Mucosa of rectum (tissue), 2 donors: ENCODE measurements around the gene RAB43.
"Not testable (repeated sequence)": the region's sequence is repeated elsewhere in the genome, so short reads cannot be mapped to it uniquely, and the experiment has no call there.

Experiments used
- H3K27ac ChIP-seq, 2 donors: one replicate each; pipeline ENCODE4 v1.7.0; 2013; ENCODE audit warnings: inconsistent platforms in 2 of 2, low read depth in 2 of 2, low read length in 2 of 2
- H3K27me3 ChIP-seq, 2 donors: one replicate each; pipeline ENCODE4 v1.7.0; 2013; ENCODE audit warnings: low read length in 2 of 2; ENCODE audit not compliant: control insufficient read depth in 2 of 2, insufficient read depth in 2 of 2
- H3K36me3 ChIP-seq, 2 donors: one replicate each; pipeline ENCODE4 v1.7.0; 2013; ENCODE audit warnings: low read length in 2 of 2; ENCODE audit not compliant: control insufficient read depth in 2 of 2, insufficient read depth in 2 of 2
- H3K4me1 ChIP-seq, 2 donors: one replicate each; pipeline ENCODE4 v1.7.0; 2013; ENCODE audit warnings: low read length in 2 of 2, mild to moderate bottlenecking in 1 of 2; ENCODE audit not compliant: control insufficient read depth in 2 of 2, insufficient read depth in 2 of 2
- H3K4me3 ChIP-seq, 2 donors: one replicate each; pipeline ENCODE4 v1.7.0; 2013; ENCODE audit warnings: low read length in 2 of 2
- H3K9ac ChIP-seq, 2 donors: one replicate each; pipeline ENCODE4 v1.7.0; 2013; ENCODE audit warnings: low read length in 2 of 2, low read depth in 1 of 2, mild to moderate bottlenecking in 1 of 2
- H3K9me3 ChIP-seq, 2 donors: one replicate each; pipeline ENCODE4 v1.7.0; 2013; ENCODE audit warnings: low read length in 2 of 2; ENCODE audit not compliant: control insufficient read depth in 2 of 2
- donor health status: healthy.
- donor health status: Normal muscosa, but diverticular disease.

The RAB43 gene

GRCh38 chr3:129139911-129140310 is 18.3 kb upstream of the RAB43 start:
- Histone ChIP-seq H3K27ac (no peak overlapping the region), H3K9ac (no peak overlapping the region), H3K4me3 (no peak overlapping the region), H3K4me1 (peaks cover 0 to 2% of the 10 kb centered on the region in 2 donors), H3K36me3 (peaks cover 20 to 26% of the 10 kb centered on the region in 2 donors), H3K27me3 (no peaks in the 10 kb centered on the region), H3K9me3 (no peaks in the 10 kb centered on the region)

- H3K9ac ChIP-seq, H3K9me3 ChIP-seq, H3K27me3 ChIP-seq, H3K27ac ChIP-seq, H3K4me1 ChIP-seq, H3K4me3 ChIP-seq: not testable (repeated sequence)
- H3K36me3 ChIP-seq, result peaks cover 40 to 49% of the 10 kb centered on the region in 2 donors
These were observed 14.7 kb upstream of the RAB43 start for GRCh38 chr3:129136275-129136674.

- peaks cover 55 to 61% of the 10 kb centered on the region in 2 donors for H3K36me3 ChIP-seq
These were observed 10.7 kb upstream of the RAB43 start for GRCh38 chr3:129132097-129132866.

GRCh38 chr3:129131465-129132088 is 10.0 kb upstream of the RAB43 start:
- peaks cover 55 to 61% of the 10 kb centered on the region in 2 donors for H3K36me3 ChIP-seq
- no peak overlapping the region for H3K27ac ChIP-seq

More at GRCh38 chr3:129132097-129132866, 10.7 kb upstream of the RAB43 start:
- H3K27me3 ChIP-seq, result no peaks in the 10 kb centered on the region
- H3K4me1 ChIP-seq, result no peaks in the 10 kb centered on the region
- no peaks in the 10 kb centered on the region for H3K9me3 ChIP-seq
- H3K4me3 ChIP-seq, result no peak overlapping the region
- H3K27ac ChIP-seq, result no peak overlapping the region
- no peak overlapping the region for H3K9ac ChIP-seq

GRCh38 chr3:129130291-129130813 is 8.7 kb upstream of the RAB43 start:
- H3K36me3 ChIP-seq, result peaks cover 55 to 61% of the 10 kb centered on the region in 2 donors
- H3K4me1 ChIP-seq, result no peaks in the 10 kb centered on the region
- H3K9ac ChIP-seq, result no peak overlapping the region
- no peak overlapping the region for H3K27ac ChIP-seq
- H3K27me3 ChIP-seq, result no peaks in the 10 kb centered on the region
- no peaks in the 10 kb centered on the region for H3K9me3 ChIP-seq
- no peak overlapping the region for H3K4me3 ChIP-seq

More at GRCh38 chr3:129131465-129132088, 10.0 kb upstream of the RAB43 start:
- no peaks in the 10 kb centered on the region for H3K9me3 ChIP-seq
- H3K4me3 ChIP-seq, result no peak overlapping the region
- H3K9ac ChIP-seq, result no peak overlapping the region
- H3K27me3 ChIP-seq, result no peaks in the 10 kb centered on the region
- H3K4me1 ChIP-seq, result no peaks in the 10 kb centered on the region

DNA sequence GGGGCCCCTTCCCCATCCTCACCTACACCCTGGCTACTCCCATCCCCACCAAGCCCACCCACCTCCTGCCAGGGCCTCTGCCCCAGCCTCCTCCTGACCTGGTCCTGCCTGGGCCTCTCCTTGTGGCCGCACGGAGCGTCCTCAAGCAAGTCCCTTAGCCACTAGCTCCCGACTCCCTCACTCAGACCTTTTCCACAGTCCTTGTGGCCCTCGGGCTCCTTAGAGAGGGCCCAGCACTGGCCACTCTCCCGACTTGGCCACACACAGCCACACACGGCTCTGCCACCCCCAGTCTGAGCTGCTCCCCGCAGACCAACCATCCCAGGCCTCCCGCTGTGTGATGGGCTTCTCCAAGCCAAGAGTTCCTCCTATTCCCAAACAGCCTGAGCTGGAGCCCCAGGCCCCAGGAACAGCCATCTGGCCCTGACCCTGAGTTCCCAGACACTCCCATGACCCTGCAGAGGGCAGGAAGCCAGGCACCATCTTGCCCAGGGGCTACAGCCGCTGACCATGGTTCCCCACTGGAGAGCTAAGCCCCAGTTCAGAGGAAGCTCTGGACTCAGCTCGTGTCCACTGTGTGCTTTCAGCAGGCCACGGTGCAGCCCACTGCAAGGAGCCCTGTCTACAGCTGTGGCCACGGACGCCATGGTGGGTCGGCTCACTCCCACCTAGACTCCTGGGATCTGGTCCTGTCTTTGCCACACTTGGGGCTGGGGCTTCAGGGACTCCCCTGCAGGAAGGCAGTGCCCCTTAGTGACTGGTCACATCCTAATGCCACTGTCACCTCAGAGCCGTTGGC is 7.0 kb upstream of the RAB43 start:
- Histone ChIP-seq H3K9ac (no peak overlapping the region), H3K4me3 (no peak overlapping the region), H3K27me3 (no peaks in the 10 kb centered on the region), H3K4me1 (peaks cover 0 to 2% of the 10 kb centered on the region in 2 donors), H3K36me3 (peaks cover 40 to 47% of the 10 kb centered on the region in 2 donors), H3K9me3 (no peaks in the 10 kb centered on the region), H3K27ac (no peak overlapping the region)

DNA sequence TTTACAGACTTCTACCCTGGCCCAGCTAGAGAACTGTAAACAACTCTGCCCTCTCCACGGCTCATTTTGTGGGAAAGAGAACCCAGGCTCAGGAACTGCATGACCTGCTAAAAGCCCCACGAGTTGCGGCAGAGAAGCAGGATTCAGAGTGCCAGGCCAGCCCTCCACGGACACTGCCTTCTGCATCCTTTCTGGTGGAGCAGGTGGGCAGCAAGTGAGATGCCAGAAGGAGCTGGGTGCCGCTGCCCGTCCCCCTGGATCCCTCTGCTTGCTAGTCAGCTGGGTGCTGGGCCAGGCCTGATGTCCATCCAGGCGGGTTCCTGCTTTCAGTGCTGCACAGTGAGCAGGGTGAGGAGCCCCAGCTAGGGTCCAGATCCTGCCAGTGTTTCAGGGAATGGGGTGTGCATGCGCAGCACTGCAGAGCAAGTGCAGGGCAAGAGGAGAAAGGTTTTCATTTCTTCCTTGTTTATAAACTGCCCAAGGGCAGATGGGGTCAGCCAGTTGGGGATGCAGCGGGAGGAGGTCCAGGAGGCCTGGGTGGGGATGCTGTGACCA is 5.2 kb upstream of the RAB43 start:
- H3K27ac ChIP-seq, result no peak overlapping the region
- H3K27me3 ChIP-seq, result no peaks in the 10 kb centered on the region
- no peak overlapping the region for H3K9ac ChIP-seq
- no peak overlapping the region for H3K4me3 ChIP-seq
- peaks cover 27 to 33% of the 10 kb centered on the region in 2 donors for H3K36me3 ChIP-seq
- no peaks in the 10 kb centered on the region for H3K9me3 ChIP-seq
- peaks cover 10 to 13% of the 10 kb centered on the region in 2 donors for H3K4me1 ChIP-seq

- H3K9me3 ChIP-seq, result no peaks in the 10 kb centered on the region
- peaks cover 29 to 31% of the 10 kb centered on the region in 2 donors for H3K4me1 ChIP-seq
- no peak overlapping the region for H3K4me3 ChIP-seq
- H3K27me3 ChIP-seq, result no peaks in the 10 kb centered on the region
- H3K36me3 ChIP-seq, result peaks cover 1 to 6% of the 10 kb centered on the region in 2 donors
- H3K9ac ChIP-seq, result no peak overlapping the region
- peak overlapping the region in 1 of 2 donors; percentile 94 for H3K27ac ChIP-seq
These were observed 1.9 kb upstream of the RAB43 start for GRCh38 chr3:129123314-129124060.

DNA sequence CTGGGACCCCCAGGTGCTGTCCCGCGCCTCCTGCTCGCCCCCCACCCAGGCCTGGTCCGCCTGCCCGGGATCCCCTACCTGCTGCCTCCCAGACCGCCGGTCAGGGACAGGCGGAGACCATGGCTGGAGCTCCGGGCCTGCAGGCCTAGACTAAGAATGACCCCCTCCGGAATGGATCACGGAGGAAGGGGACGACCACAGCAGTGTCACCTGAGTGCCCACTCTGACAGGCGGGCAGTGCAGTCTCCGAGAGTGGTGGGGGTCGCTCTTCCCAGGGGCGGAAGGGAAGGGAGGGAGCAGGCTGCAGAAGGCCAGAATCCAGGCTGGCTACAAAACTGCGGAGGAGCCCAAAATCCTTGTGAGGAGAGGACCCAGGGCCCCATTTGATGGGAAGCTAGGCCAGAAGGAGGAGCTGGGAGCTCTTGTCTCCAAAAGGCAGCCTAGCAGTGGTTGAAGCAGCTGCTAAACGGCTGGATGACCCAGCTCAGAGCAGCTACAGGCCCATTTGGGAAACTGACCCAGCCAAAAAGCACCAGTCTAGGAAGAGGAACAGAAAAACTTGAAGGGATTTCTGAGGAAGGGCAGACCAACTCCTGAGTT is 908 bp upstream of the RAB43 start:
- Histone ChIP-seq H3K9ac (no peak overlapping the region), H3K9me3 (no peaks in the 10 kb centered on the region), H3K4me1 (peaks cover 34% of the 10 kb centered on the region in 2 donors), H3K27ac (peak overlapping the region; percentile 93 to 94), H3K4me3 (peak overlapping the region in 1 of 2 donors; percentile 80), H3K27me3 (no peaks in the 10 kb centered on the region), H3K36me3 (peaks cover 4 to 5% of the 10 kb centered on the region in 2 donors)
